K562 (cell line): ENCODE results near the gene C2CD4D. TPM values are rescaled to one million over a fixed set of nuclear protein-coding genes. Genes with fewer than 3 reads are reported as not detected.

Experiments
- ATAC-seq: fragments of 200-7000 bp; cut with Tn5 transposase; 3 replicates; pipeline ENCODE4 v1.9.1; 2020; ENCODE audit warnings: moderate library complexity
- BruUV-seq: library from RNA; stranded (reverse); fragments of 400-500 nt; replicated peaks from 2 replicates; lab custom pipeline; 2021; lab: Mats Ljungman, UMichigan
- CTCF ChIA-PET: fragments of 300-600 bp; formaldehyde crosslinking; extraction: SDS; loops from one replicate; lab custom pipeline; 2021; ENCODE audit warnings: low intra/inter-chr PET ratio; lab: Yijun Ruan, JAX
- POLR2A ChIA-PET: fragments of 300-600, 350-650 bp; sonication (Branson Sonifier 250); formaldehyde crosslinking; extraction: SDS; loops from one replicate; lab custom pipeline; 2021; ENCODE audit warnings: antibody characterized with exemption, inconsistent platforms; lab: Yijun Ruan, JAX
- DNase-seq, 4 experiments: peaks; one replicate each; pipeline versions ENCODE4 v3.0.0 to v3.0.0-alpha.2; 2011 to 2018; ENCODE audit warnings: low spot score in 3 of 4, mixed read lengths in 3 of 4; ENCODE audit errors: extremely low read depth in 1 of 4
- FAIRE-seq: peaks from 2 replicates; lab custom pipeline; 2011; peaks lifted over from hg19 to GRCh38; lab: Jason Lieb, UNC
- H2AFZ ChIP-seq: 2 replicates; pipeline ENCODE4 v1.6.0; 2011; ENCODE audit warnings: low read depth, low read length, control low read depth, inconsistent platforms
- H3K27ac ChIP-seq: fragments of 200-600 bp; 3 replicates; pipeline ENCODE4 v1.8.0; 2011; ENCODE audit warnings: low read depth, mild to moderate bottlenecking, control low read depth, inconsistent platforms, low read length, moderate library complexity, mixed read lengths; ENCODE audit errors: extremely low read depth
- H3K27me3 ChIP-seq, 2 experiments: fragments of 300-600 bp in 1 of 2; 2 replicates in 1 of 2; 3 replicates in 1 of 2; pipeline versions ENCODE4 v1.6.0 to v1.8.0; 2011; ENCODE audit warnings: inconsistent platforms in 2 of 2, low read length in 2 of 2, mild to moderate bottlenecking in 1 of 2, mixed read lengths in 1 of 2, moderate library complexity in 1 of 2; ENCODE audit not compliant: control insufficient read depth in 2 of 2, insufficient read depth in 2 of 2
- H3K36me3 ChIP-seq: fragments of 300-600 bp; 3 replicates; pipeline ENCODE4 v1.8.0; 2011; ENCODE audit warnings: mild to moderate bottlenecking, low read length, inconsistent platforms; ENCODE audit not compliant: control insufficient read depth, insufficient read depth
- H3K4me1 ChIP-seq, 2 experiments: fragments of 200-600 bp in 1 of 2; replicated peaks in 1 of 2; 2 replicates in 1 of 2; 3 replicates in 1 of 2; pipeline versions ENCODE4 v1.5.1 to v1.8.0; 2011; ENCODE audit warnings: inconsistent platforms in 2 of 2, low read length in 2 of 2, mild to moderate bottlenecking in 1 of 2, mixed read lengths in 1 of 2, moderate library complexity in 1 of 2; ENCODE audit not compliant: control insufficient read depth in 2 of 2, insufficient read depth in 2 of 2
- H3K4me2 ChIP-seq: 2 replicates; pipeline ENCODE4 v1.6.1; 2011; ENCODE audit warnings: low read length, control low read depth, inconsistent platforms, mixed read lengths; ENCODE audit not compliant: insufficient read depth
- H3K4me3 ChIP-seq: fragments of 200-600 bp; sonication (generic), shearing (Covaris generic); 2 replicates; pipeline ENCODE4 v1.5.1; 2016; ENCODE audit warnings: control low read depth, inconsistent platforms
- H3K79me2 ChIP-seq: fragments of 200-600 bp; 3 replicates; pipeline ENCODE4 v1.8.0; 2011; ENCODE audit warnings: low read length, inconsistent platforms; ENCODE audit not compliant: control insufficient read depth, insufficient read depth
- H3K9ac ChIP-seq, 2 experiments: 2 replicates each; pipeline versions ENCODE4 v1.6.0 to v1.6.1; 2011; ENCODE audit warnings: low read depth in 2 of 2, low read length in 2 of 2, control low read depth in 1 of 2, inconsistent platforms in 1 of 2, mild to moderate bottlenecking in 1 of 2, mixed read lengths in 1 of 2; ENCODE audit not compliant: insufficient read depth in 1 of 2
- H3K9me1 ChIP-seq: one replicate; pipeline ENCODE4 v1.6.0; 2011; ENCODE audit warnings: inconsistent platforms, mild to moderate bottlenecking, low read length, moderate library complexity; ENCODE audit not compliant: control insufficient read depth, insufficient read depth
- H3K9me3 ChIP-seq: replicated peaks from 2 replicates; pipeline ENCODE4 v1.5.1; 2011; ENCODE audit warnings: low read depth, low read length, inconsistent platforms; ENCODE audit not compliant: control insufficient read depth, insufficient read depth
- H4K20me1 ChIP-seq: replicated peaks from 2 replicates; pipeline ENCODE4 v1.6.1; 2011; ENCODE audit warnings: low read length, inconsistent platforms, mixed read lengths; ENCODE audit not compliant: control insufficient read depth, insufficient read depth
- BCL6 ChIP-seq: fragments of 250-450 bp; sonication (Bioruptor Pico); IDR thresholded peaks from 2 replicates; pipeline ENCODE4 v1.4.0; 2020
- CLOCK ChIP-seq: fragments of 250-450 bp; sonication (Bioruptor Pico); IDR thresholded peaks from 2 replicates; pipeline ENCODE4 v1.4.0; 2020; ENCODE audit warnings: mild to moderate bottlenecking, moderate library complexity, borderline replicate concordance
- DIDO1 ChIP-seq: fragments of 450-650 bp; IDR thresholded peaks from 2 replicates; pipeline ENCODE4 v1.6.1; 2016; ENCODE audit warnings: low read depth, missing biosample characterization, missing genetic modification characterization
- HNRNPLL ChIP-seq: fragments of 200-400 bp; formaldehyde crosslinking; IDR thresholded peaks from 2 replicates; pipeline ENCODE4 v1.6.1; 2017; ENCODE audit warnings: low read length, low read depth, mild to moderate bottlenecking; ENCODE audit not compliant: poor library complexity, severe bottlenecking
- PHB2 ChIP-seq: fragments of 450-650 bp; IDR thresholded peaks from 2 replicates; pipeline ENCODE4 v1.6.1; 2017; ENCODE audit warnings: low read depth
- PYGO2 ChIP-seq: fragments of 450-650 bp; IDR thresholded peaks from 2 replicates; pipeline ENCODE4 v1.6.1; 2016; ENCODE audit warnings: mild to moderate bottlenecking, missing genetic modification characterization, moderate library complexity, missing compliant biosample characterization
- RAD51 ChIP-seq: fragments of 450-650 bp; IDR thresholded peaks from 2 replicates; pipeline ENCODE4 v1.7.1; 2016; ENCODE audit warnings: low read depth, mild to moderate bottlenecking, borderline replicate concordance
- SNRNP70 ChIP-seq: fragments of 200-400 bp; formaldehyde crosslinking; optimal IDR thresholded peaks from 2 replicates; pipeline ENCODE3; 2017; ENCODE audit warnings: low read depth, low read length
- TAF9B ChIP-seq: fragments of 450-650 bp; IDR thresholded peaks from 2 replicates; pipeline ENCODE4 v1.6.1; 2018; ENCODE audit warnings: mild to moderate bottlenecking; ENCODE audit not compliant: partially characterized antibody
- THAP7 ChIP-seq: fragments of 250-450 bp; sonication (Bioruptor Pico); IDR thresholded peaks from 2 replicates; pipeline ENCODE4 v1.5.0; 2021
- ZBTB33 ChIP-seq: sonication (generic); formaldehyde crosslinking; IDR thresholded peaks from 2 replicates; pipeline ENCODE4 v1.8.1; 2023; ENCODE audit warnings: mild to moderate bottlenecking, missing genetic modification reagents
- ZNF511 ChIP-seq: sonication (generic); formaldehyde crosslinking; IDR thresholded peaks from 2 replicates; pipeline ENCODE4 v1.8.0; 2022; ENCODE audit warnings: mild to moderate bottlenecking, missing genetic modification reagents
- ZNF639 ChIP-seq, 2 experiments: fragments of 200-800 bp in 1 of 2; sonication (Bioruptor generic) in 1 of 2; sonication (generic) in 1 of 2; formaldehyde crosslinking in 1 of 2; IDR thresholded peaks in 1 of 2; conservative IDR thresholded peaks in 1 of 2; 2 replicates each; pipeline versions ENCODE4 v1.5.0 to v1.6.1; 2016 to 2020; ENCODE audit warnings: missing compliant biosample characterization in 1 of 2, missing genetic modification characterization in 1 of 2, missing genetic modification reagents in 1 of 2
- ZNF644 ChIP-seq: fragments of 200-800 bp; sonication (Bioruptor generic); IDR thresholded peaks from 2 replicates; pipeline ENCODE4 v1.6.1; 2016; ENCODE audit warnings: low read depth, missing genetic modification characterization, missing compliant biosample characterization
- WGBS: fragments of 100-300 bp; shearing (Covaris generic); methylation state at CpG from one replicate; pipeline ENCODE4 v1.1.6; 2016; ENCODE audit warnings: low coverage, mixed read lengths; ENCODE audit not compliant: insufficient coverage; ENCODE audit errors: missing lambda C conversion rate; 5-methylcytosine and 5-hydroxymethylcytosine counted together
- in situ Hi-C: fragments of 300-500 bp; cut with MboI; formaldehyde crosslinking; loops from 4 replicates; pipeline ENCODE4 v1.15.0; 2018; ENCODE audit warnings: inconsistent platforms, mixed read lengths
- intact Hi-C: fragments of 100-400 bp; cut with micrococcal nuclease; formaldehyde crosslinking; loops from 2 replicates; pipeline ENCODE4 v1.14.2; 2022
- polyA plus RNA-seq, 8 experiments: library from polyadenylated mRNA; depleted of rRNA in 4 of 8; stranded (reverse) in 5 of 8; unstranded in 3 of 8; fragments of >200 nt; fragmentation: Nextera tagmentation in 2 of 8; fragmentation: Illumina TruSeq in 1 of 8; extraction: Ambion mirVana in 2 of 8; extraction: Trizol in 1 of 8; gene quantifications; 2 replicates each; pipeline versions ENCODE4 v1.2.1 to v1.2.3, GENCODE V29; 2011 to 2014; ENCODE audit warnings: inconsistent platforms in 1 of 8, missing spikeins in 1 of 8
- total RNA-seq, 7 experiments: library from RNA; depleted of rRNA in 6 of 7; stranded (reverse); fragments of >200 nt in 6 of 7; fragmentation: Illumina TruSeq in 2 of 7; extraction: Trizol in 2 of 7; gene quantifications; 2 replicates each; pipeline versions ENCODE4 v1.2.1 to v1.2.3, GENCODE V29; 2011 to 2021; ENCODE audit warnings: low replicate concordance in 1 of 7

Gene C2CD4D
- total and polyA plus RNA-seq, 9 of the 15 experiments (the other 6 are each of a cell fraction or from before 2014, with no cell fraction given) = not detected

GRCh38 chr1:151860504-151861187 is 21.0 kb upstream of the C2CD4D start:
- in situ Hi-C loops (no loop called here), intact Hi-C loops (no loop called here)
- CTCF ChIA-PET = no interaction called here
- POLR2A ChIA-PET = no interaction called here
- peak; percentile 27; the same call in 2 of the 3 replicates for ATAC-seq
- H2AFZ ChIP-seq = no peak overlapping the region
- H3K4me2 ChIP-seq = no peak overlapping the region
- peaks cover 0 to 21% of the 10 kb centered on the region in 2 experiments; a peak in 1 of 5 replicates for H3K27me3 ChIP-seq
- no peaks in the 10 kb centered on the region for H4K20me1 ChIP-seq
- no TSS peak for BruUV-seq
- H3K4me1 ChIP-seq = peaks cover 0 to 2% of the 10 kb centered on the region in 2 experiments; a peak in 3 of 5 replicates
- H3K79me2 ChIP-seq = no peaks in the 10 kb centered on the region
- no peak for FAIRE-seq
- H3K9me1 ChIP-seq = peaks cover 3% of the 10 kb centered on the region
- no peaks in the 10 kb centered on the region for H3K9me3 ChIP-seq
- peak in 1 of 4 experiments; percentile 10 for DNase-seq
- no peak overlapping the region for H3K27ac ChIP-seq
- WGBS = 8% methylated on average over 7 of the region's 7 CpGs
- 0 out of 4 replicates have a peak overlapping the region, but pooled peaks of 1 of the 2 experiments have one; percentile 2 for H3K9ac ChIP-seq
- H3K36me3 ChIP-seq = no peaks in the 10 kb centered on the region
- no peak overlapping the region for H3K4me3 ChIP-seq
- TF ChIP-seq TAF9B = no peak
- no peak for TF ChIP-seq PYGO2 (tag)
- no peak for TF ChIP-seq ZNF639 (CRISPR knock-in tag; conservative IDR thresholded peaks at IDR 0.05 in 1 of 2, IDR thresholded peaks at IDR 0.05 in 1 of 2)
- TF ChIP-seq CLOCK (CRISPR knock-in tag) = no peak
- no peak for TF ChIP-seq THAP7 (CRISPR knock-in tag)
- TF ChIP-seq HNRNPLL = no peak
- no peak for TF ChIP-seq ZBTB33
- TF ChIP-seq BCL6 (CRISPR knock-in tag) = no peak
- TF ChIP-seq DIDO1 = no peak
- TF ChIP-seq PHB2 = no peak
- TF ChIP-seq SNRNP70 = no peak
- TF ChIP-seq RAD51 = no peak
- TF ChIP-seq ZNF511 (CRISPR knock-in tag) = no peak
- no peak for TF ChIP-seq ZNF644 (tag)
